ENCODE results near the gene PRM3. TPM values are rescaled to one million over a fixed set of nuclear protein-coding genes. Genes with fewer than 3 reads are reported as not detected.

Gene PRM3
- total RNA-seq, 1 donor from 2014 or later: not detected

DNA sequence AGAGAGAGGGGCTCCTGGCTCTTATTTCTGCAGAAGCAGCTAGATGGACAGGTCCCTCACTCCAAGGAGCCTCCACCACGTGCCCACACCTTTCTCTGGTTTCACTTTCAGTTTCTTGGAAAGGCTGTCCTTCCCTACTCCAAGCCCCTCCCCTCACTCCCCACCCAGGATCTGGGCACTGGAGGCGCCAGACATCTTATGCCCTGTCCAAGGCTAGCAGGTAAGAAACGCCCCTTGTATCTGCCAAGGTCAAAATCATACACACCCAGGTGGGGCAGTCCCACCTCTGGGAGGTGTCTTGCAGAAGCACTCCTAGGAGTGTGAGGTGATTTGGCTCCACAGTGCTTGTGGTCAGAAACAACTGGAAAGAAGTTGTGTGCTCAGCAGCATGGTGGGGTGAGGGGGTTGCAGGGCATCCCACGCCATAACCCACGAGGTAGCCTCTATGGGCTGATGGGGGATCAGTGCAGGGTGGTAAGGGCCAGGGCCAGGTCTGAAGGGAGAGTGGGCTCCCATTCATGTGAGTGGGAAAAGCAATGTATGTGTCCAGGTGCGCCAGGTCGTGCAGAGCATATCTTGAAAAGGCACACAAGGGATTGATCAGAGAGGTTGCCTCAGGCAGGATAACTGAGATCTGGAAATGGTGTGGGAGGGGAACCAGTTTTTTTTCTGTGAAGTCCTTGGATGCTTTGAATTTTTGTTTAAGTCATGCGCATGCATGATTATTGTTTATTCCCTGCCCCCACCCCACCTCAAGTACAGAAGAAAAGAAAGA lies 39.5 kb upstream of the PRM3 start:
- no peak overlapping the region for H3K27ac ChIP-seq
- intact Hi-C loops (cut with DNase I): no loop called here
- DNase-seq (no peak), ATAC-seq (peak; percentile 68)
- TF ChIP-seq CTCF (IDR thresholded peaks at IDR 0.05): no peak
- H3K27me3 ChIP-seq: no peaks in the 10 kb centered on the region
- peaks cover 26% of the 10 kb centered on the region for H3K4me1 ChIP-seq
- no peaks in the 10 kb centered on the region for H3K36me3 ChIP-seq
- H3K9me3 ChIP-seq: no peaks in the 10 kb centered on the region
- H3K4me3 ChIP-seq: no peak overlapping the region

- no peak for TF ChIP-seq CTCF (IDR thresholded peaks at IDR 0.05)
- Histone ChIP-seq H3K4me3 (no peak overlapping the region), H3K9me3 (no peaks in the 10 kb centered on the region), H3K27ac (no peak overlapping the region), H3K4me1 (peaks cover 30% of the 10 kb centered on the region), H3K36me3 (no peaks in the 10 kb centered on the region), H3K27me3 (no peaks in the 10 kb centered on the region)
- no peak for DNase-seq
- no peak for ATAC-seq
- intact Hi-C loops (cut with DNase I): no loop called here
These were observed 37.6 kb upstream of the PRM3 start for GRCh38 chr16:11310997-11311561.

- Histone ChIP-seq H3K27ac (no peak overlapping the region), H3K9me3 (no peaks in the 10 kb centered on the region), H3K36me3 (no peaks in the 10 kb centered on the region), H3K4me1 (peaks cover 30% of the 10 kb centered on the region), H3K27me3 (no peaks in the 10 kb centered on the region), H3K4me3 (no peak overlapping the region)
- TF ChIP-seq CTCF (IDR thresholded peaks at IDR 0.05): no peak
- intact Hi-C loops (cut with DNase I): no loop called here
- DNase-seq (no peak), ATAC-seq (no peak)
These were observed 37.2 kb upstream of the PRM3 start for GRCh38 chr16:11310634-11310977.

DNA sequence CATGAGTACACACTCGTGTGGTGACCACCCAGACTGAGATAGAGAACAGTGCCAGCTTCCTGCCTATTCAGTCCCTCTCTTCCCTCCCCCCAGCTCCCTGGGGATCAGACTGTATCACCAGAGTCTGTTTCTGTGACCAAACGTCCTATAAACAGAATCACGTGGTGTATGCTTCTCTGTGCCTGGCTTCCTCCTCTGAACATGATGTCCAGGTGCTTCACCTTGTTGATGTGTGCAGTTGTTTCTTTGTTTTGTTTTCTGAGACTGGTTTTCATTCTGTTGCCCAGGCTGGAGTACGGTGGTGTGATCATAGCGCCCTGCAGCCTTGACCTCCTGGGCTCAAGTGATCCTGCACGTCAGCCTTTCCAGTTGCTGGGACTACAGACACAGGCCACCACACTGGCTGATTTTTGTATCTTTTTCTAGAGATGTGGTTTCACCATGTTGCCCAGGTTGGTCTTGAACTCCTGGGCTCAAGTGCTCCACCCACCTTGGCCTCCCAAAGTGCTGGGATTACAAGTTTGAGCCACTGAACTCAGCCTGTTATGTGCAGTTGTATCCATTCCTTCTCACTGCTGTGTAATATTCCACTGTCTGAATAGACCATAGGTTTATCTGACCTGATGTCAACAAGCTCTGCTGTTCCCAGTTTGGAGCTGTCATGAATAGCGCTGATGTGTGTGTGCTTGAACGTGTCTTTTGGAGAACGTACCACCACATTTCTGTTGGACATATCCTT lies 36.6 kb upstream of the PRM3 start:
- Histone ChIP-seq H3K9me3 (no peaks in the 10 kb centered on the region), H3K36me3 (no peaks in the 10 kb centered on the region), H3K27me3 (no peaks in the 10 kb centered on the region), H3K4me3 (no peak overlapping the region), H3K27ac (no peak overlapping the region), H3K4me1 (peaks cover 30% of the 10 kb centered on the region)
- TF ChIP-seq CTCF (IDR thresholded peaks at IDR 0.05): no peak
- no peak for DNase-seq
- intact Hi-C loops (cut with DNase I): no loop called here
- ATAC-seq: no peak

- Histone ChIP-seq H3K9me3 (no peaks in the 10 kb centered on the region), H3K27me3 (no peaks in the 10 kb centered on the region), H3K4me3 (no peak overlapping the region), H3K36me3 (no peaks in the 10 kb centered on the region), H3K4me1 (peaks cover 30% of the 10 kb centered on the region), H3K27ac (peak overlapping the region; percentile 82)
- DNase-seq (no peak), ATAC-seq (no peak)
- TF ChIP-seq CTCF (IDR thresholded peaks at IDR 0.05): no peak
- intact Hi-C loops (cut with DNase I): no loop called here
These were observed 35.3 kb upstream of the PRM3 start for GRCh38 chr16:11308493-11309283.

Data from upper lobe of right lung (tissue), 1 donor.